ENCODE measurements around the gene CD68. TPM values are rescaled to one million over a fixed set of nuclear protein-coding genes. Genes with fewer than 3 reads are reported as not detected.

The CD68 gene
- total RNA-seq, 3 donors from 2014 or later: 49.8 to 220 (median 70.5) TPM

- no peaks in the 10 kb centered on the region for H3K9me3 ChIP-seq
- intact Hi-C loops (cut with DNase I; ENCODE audit: low total_unique reads): loop anchor here (10.0 kb wide), 1 partner anchor 47 kb away; no protein-coding TSS in a partner anchor
- TF ChIP-seq CTCF (IDR thresholded peaks at IDR 0.05) (no peak), POLR2A (IDR thresholded peaks at IDR 0.05) (no peak), POLR2AphosphoS5 (IDR thresholded peaks at IDR 0.05) (no peak)
- peak overlapping the region; percentile 81 to 90 (median 89) for H3K4me3 ChIP-seq
- peaks cover 14 to 42% of the 10 kb centered on the region in 2 donors for H3K4me1 ChIP-seq
- no peaks in the 10 kb centered on the region for H3K36me3 ChIP-seq
- H3K27ac ChIP-seq: peak overlapping the region; percentile 98 to 99
- no peaks in the 10 kb centered on the region for H3K27me3 ChIP-seq
- DNase-seq (ENCODE audit: low spot score in 2 of 2): no peak
These were observed 17.2 kb upstream of the CD68 start for GRCh38 chr17:7562208-7562605.

GRCh38 chr17:7563115-7563869 is 16.1 kb upstream of the CD68 start:
- Histone ChIP-seq H3K4me1 (peaks cover 10 to 34% of the 10 kb centered on the region in 2 donors), H3K9me3 (no peaks in the 10 kb centered on the region), H3K36me3 (no peaks in the 10 kb centered on the region), H3K4me3 (peak overlapping the region in 2 of 3 donors; percentile 81 to 90), H3K27ac (no peak overlapping the region), H3K27me3 (no peaks in the 10 kb centered on the region)
- TF ChIP-seq POLR2A (IDR thresholded peaks at IDR 0.05) (no peak), CTCF (IDR thresholded peaks at IDR 0.05) (no peak), POLR2AphosphoS5 (IDR thresholded peaks at IDR 0.05) (no peak)
- intact Hi-C loops (cut with DNase I; ENCODE audit: low total_unique reads): loop anchor here (10.0 kb wide), 1 partner anchor 48 kb away; no protein-coding TSS in a partner anchor
- DNase-seq (ENCODE audit: low spot score in 2 of 2): no peak

GRCh38 chr17:7569571-7569970 is 9.9 kb upstream of the CD68 start:
- Histone ChIP-seq H3K36me3 (no peaks in the 10 kb centered on the region), H3K4me3 (no peak overlapping the region), H3K27me3 (no peaks in the 10 kb centered on the region), H3K27ac (no peak overlapping the region), H3K9me3 (no peaks in the 10 kb centered on the region), H3K4me1 (peaks cover 0 to 8% of the 10 kb centered on the region in 2 donors)
- TF ChIP-seq CTCF (IDR thresholded peaks at IDR 0.05) (no peak), POLR2AphosphoS5 (IDR thresholded peaks at IDR 0.05) (no peak), POLR2A (IDR thresholded peaks at IDR 0.05) (no peak)
- no peak for DNase-seq (ENCODE audit: low spot score in 2 of 2)
- intact Hi-C loops (cut with DNase I; ENCODE audit: low total_unique reads): loop anchor here (10.0 kb wide), 1 partner anchor 55 kb away; no protein-coding TSS in a partner anchor

GRCh38 chr17:7570351-7570750 is 9.1 kb upstream of the CD68 start:
- intact Hi-C loops (cut with DNase I; ENCODE audit: low total_unique reads): no loop called here

More at GRCh38 chr17:7570351-7570750, 9.1 kb upstream of the CD68 start:
- Histone ChIP-seq H3K9me3 (no peaks in the 10 kb centered on the region), H3K27ac (no peak overlapping the region), H3K4me3 (no peak overlapping the region), H3K36me3 (peaks cover 2% of the 10 kb centered on the region), H3K4me1 (peaks cover 5 to 8% of the 10 kb centered on the region in 2 donors), H3K27me3 (no peaks in the 10 kb centered on the region)
- TF ChIP-seq POLR2AphosphoS5 (IDR thresholded peaks at IDR 0.05) (no peak), POLR2A (IDR thresholded peaks at IDR 0.05) (no peak), CTCF (IDR thresholded peaks at IDR 0.05) (no peak)
- no peak for DNase-seq (ENCODE audit: low spot score in 2 of 2)
